HCT116 (cell line): ENCODE results near the gene CD82. TPM values are rescaled to one million over a fixed set of nuclear protein-coding genes. Genes with fewer than 3 reads are reported as not detected.

ENCODE experiments used
- ATAC-seq: fragments of 200-7000 bp; cut with Tn5 transposase; 2 replicates; pipeline ENCODE4 v1.9.1; 2020; ENCODE audit warnings: mild to moderate bottlenecking, moderate library complexity
- BruUV-seq: library from RNA; stranded (reverse); fragments of 400-500 nt; replicated peaks from 2 replicates; lab custom pipeline; 2021; lab: Mats Ljungman, UMichigan
- CTCF ChIA-PET: fragments of 300-600 bp; sonication (Branson Sonifier 250); formaldehyde crosslinking; loops from one replicate; lab custom pipeline; 2021; ENCODE audit warnings: antibody characterized with exemption; lab: Charles Lee
- POLR2A ChIA-PET: fragments of 300-600, 350-600 bp; sonication (Branson Sonifier 250); formaldehyde crosslinking; loops from one replicate; lab custom pipeline; 2021; ENCODE audit warnings: antibody characterized with exemption; lab: Charles Lee
- RAD21 ChIA-PET, 2 experiments: fragments of 300-600 bp; sonication (Branson Sonifier 250); formaldehyde crosslinking; loops; one replicate each; lab custom pipeline; 2023; ENCODE audit warnings: low total read pairs in 2 of 2; ENCODE audit not compliant: uncharacterized antibody in 2 of 2, unreplicated experiment in 2 of 2, low non-redundant PET in 1 of 2; lab: Charles Lee
- DNase-seq: peaks from one replicate; pipeline ENCODE4 v3.0.0-alpha.2; 2010; ENCODE audit warnings: low read depth, low spot score
- H2AFZ ChIP-seq: fragments of 200-600 bp; shearing (Covaris generic), sonication (generic); 2 replicates; pipeline ENCODE4 v1.6.1; 2017; ENCODE audit warnings: low read depth, mixed run types, mixed read lengths, antibody characterized with exemption, low read length; ENCODE audit not compliant: poor library complexity, severe bottlenecking
- H3K27ac ChIP-seq: 2 replicates; pipeline ENCODE4 v1.5.1; 2012; ENCODE audit warnings: low read depth, low read length
- H3K27me3 ChIP-seq: fragments of 200-600 bp; sonication (generic); 2 replicates; pipeline ENCODE4 v1.6.1; 2016; ENCODE audit warnings: mixed run types, low read length, mixed read lengths; ENCODE audit not compliant: insufficient read depth
- H3K36me3 ChIP-seq, 2 experiments: fragments of 200-500 bp in 1 of 2; fragments of 200-600 bp in 1 of 2; sonication (Bioruptor generic) in 1 of 2; sonication (generic) in 1 of 2; 2 replicates each; pipeline versions ENCODE4 v1.5.1 to v1.6.1; 2014 to 2016; ENCODE audit warnings: low read length in 2 of 2, inconsistent platforms in 1 of 2, mixed read lengths in 1 of 2, mixed run types in 1 of 2; ENCODE audit not compliant: insufficient read depth in 2 of 2, control insufficient read depth in 1 of 2
- H3K4me1 ChIP-seq, 2 experiments: fragments of 200-600 bp in 1 of 2; sonication (generic) in 1 of 2; 2 replicates each; pipeline versions ENCODE4 v1.5.1 to v1.6.1; 2012 to 2017; ENCODE audit warnings: low read length in 2 of 2, inconsistent platforms in 1 of 2, mild to moderate bottlenecking in 1 of 2, mixed read lengths in 1 of 2, mixed run types in 1 of 2, moderate library complexity in 1 of 2; ENCODE audit not compliant: insufficient read depth in 2 of 2, control insufficient read depth in 1 of 2
- H3K4me2 ChIP-seq: fragments of 200-600 bp; sonication (generic); 2 replicates; pipeline ENCODE4 v1.6.1; 2017; ENCODE audit warnings: mixed run types, low read length, mixed read lengths
- H3K4me3 ChIP-seq, 2 experiments: fragments of 200-600 bp in 1 of 2; sonication (generic) in 1 of 2; replicated peaks in 1 of 2; 2 replicates each; pipeline ENCODE4 v1.5.1; 2011 to 2016; ENCODE audit warnings: low read length in 2 of 2, control low read depth in 1 of 2, low read depth in 1 of 2, mild to moderate bottlenecking in 1 of 2, mixed read lengths in 1 of 2, mixed run types in 1 of 2
- H3K79me2 ChIP-seq: fragments of 200-600 bp; sonication (generic); 2 replicates; pipeline ENCODE4 v1.6.1; 2017; ENCODE audit warnings: mild to moderate bottlenecking, mixed run types, low read length, moderate library complexity, mixed read lengths; ENCODE audit not compliant: insufficient read depth
- H3K9ac ChIP-seq: fragments of 200-600 bp; sonication (generic); 2 replicates; pipeline ENCODE4 v1.6.1; 2016; ENCODE audit warnings: low read length, mixed read lengths
- H3K9me2 ChIP-seq: fragments of 200-600 bp; sonication (generic), shearing (Covaris generic); 2 replicates; pipeline ENCODE4 v1.6.1; 2017; ENCODE audit warnings: mixed run types, mild to moderate bottlenecking, moderate library complexity; ENCODE audit not compliant: insufficient read depth
- H3K9me3 ChIP-seq, 2 experiments: fragments of 200-500 bp in 1 of 2; fragments of 200-600 bp in 1 of 2; sonication (Bioruptor generic) in 1 of 2; sonication (generic) in 1 of 2; 2 replicates each; pipeline ENCODE4 v1.6.1; 2014 to 2017; ENCODE audit warnings: low read length in 2 of 2, mixed read lengths in 2 of 2, inconsistent platforms in 1 of 2, low read depth in 1 of 2, mild to moderate bottlenecking in 1 of 2, mixed run types in 1 of 2, moderate library complexity in 1 of 2; ENCODE audit not compliant: control insufficient read depth in 1 of 2, insufficient read depth in 1 of 2
- H4K20me1 ChIP-seq: fragments of 200-600 bp; sonication (generic), shearing (Covaris generic); 2 replicates; pipeline ENCODE4 v1.6.1; 2017; ENCODE audit warnings: mixed run types, mild to moderate bottlenecking, moderate library complexity; ENCODE audit not compliant: insufficient read depth
- ATF3 ChIP-seq: IDR thresholded peaks from 2 replicates; pipeline ENCODE4 v1.6.1; 2012
- CBX3 ChIP-seq: IDR thresholded peaks from 2 replicates; pipeline ENCODE4 v1.6.1; 2012; ENCODE audit warnings: low read depth
- CEBPB ChIP-seq: IDR thresholded peaks from 2 replicates; pipeline ENCODE4 v1.6.1; 2012; ENCODE audit warnings: low read depth
- CTCF ChIP-seq, 3 experiments: fragments of 200-600 bp in 1 of 3; sonication (generic) in 1 of 3; IDR thresholded peaks in 2 of 3; conservative IDR thresholded peaks in 1 of 3; 2 replicates each; pipeline ENCODE4 v1.5.1; 2012 to 2017; ENCODE audit warnings: low read depth in 2 of 3, low read length in 2 of 3, antibody characterized with exemption in 1 of 3, borderline replicate concordance in 1 of 3, control low read depth in 1 of 3, mild to moderate bottlenecking in 1 of 3, mixed read lengths in 1 of 3, mixed run types in 1 of 3, moderate library complexity in 1 of 3; ENCODE audit not compliant: insufficient read depth in 1 of 3
- EGR1 ChIP-seq: IDR thresholded peaks from 2 replicates; pipeline ENCODE4 v1.6.1; 2012; ENCODE audit warnings: low read depth
- EZH2 ChIP-seq: fragments of 200-600 bp; sonication (generic); IDR thresholded peaks from 2 replicates; pipeline ENCODE4 v1.6.1; 2017; ENCODE audit warnings: antibody characterized with exemption, mixed run types
- EZH2phosphoT487 ChIP-seq: fragments of 200-600 bp; IDR thresholded peaks from 2 replicates; pipeline ENCODE4 v1.6.1; 2018; ENCODE audit warnings: antibody characterized with exemption, borderline replicate concordance
- FOSL1 ChIP-seq: IDR thresholded peaks from 2 replicates; pipeline ENCODE4 v1.6.1; 2012; ENCODE audit warnings: low read depth
- JUND ChIP-seq: IDR thresholded peaks from 2 replicates; pipeline ENCODE4 v1.6.1; 2012
- MAX ChIP-seq: IDR thresholded peaks from 2 replicates; pipeline ENCODE4 v1.6.1; 2012
- POLR2A ChIP-seq: IDR thresholded peaks from 2 replicates; pipeline ENCODE4 v1.7.0; 2011; ENCODE audit warnings: borderline replicate concordance; ENCODE audit not compliant: insufficient read depth, insufficient read length; ENCODE audit errors: extremely low read depth
- POLR2AphosphoS5 ChIP-seq: IDR thresholded peaks from 2 replicates; pipeline ENCODE4 v1.6.1; 2011; ENCODE audit warnings: mild to moderate bottlenecking, low read depth, low read length, moderate library complexity
- RAD21 ChIP-seq: IDR thresholded peaks from 2 replicates; pipeline ENCODE4 v1.6.1; 2012; ENCODE audit warnings: low read depth, mild to moderate bottlenecking
- REST ChIP-seq: IDR thresholded peaks from 2 replicates; pipeline ENCODE4 v1.6.1; 2012; ENCODE audit warnings: low read depth
- SIN3A ChIP-seq: IDR thresholded peaks from 2 replicates; pipeline ENCODE4 v1.6.1; 2012; ENCODE audit warnings: low read depth
- SP1 ChIP-seq: IDR thresholded peaks from 2 replicates; pipeline ENCODE4 v1.6.1; 2012; ENCODE audit warnings: low read depth
- SRF ChIP-seq: IDR thresholded peaks from 2 replicates; pipeline ENCODE4 v1.6.1; 2012; ENCODE audit warnings: low read depth
- TCF7L2 ChIP-seq: IDR thresholded peaks from 2 replicates; pipeline ENCODE4 v1.7.0; 2011; ENCODE audit warnings: borderline replicate concordance, inconsistent platforms; ENCODE audit not compliant: insufficient read depth, insufficient read length; ENCODE audit errors: extremely low read depth
- YY1 ChIP-seq: IDR thresholded peaks from 2 replicates; pipeline ENCODE4 v1.6.1; 2011; ENCODE audit warnings: low read length, low read depth, moderate library complexity, mild to moderate bottlenecking; ENCODE audit not compliant: insufficient replicate concordance; ENCODE audit errors: extremely low read depth
- ZFX ChIP-seq: fragments of 450-650 bp; IDR thresholded peaks from 2 replicates; pipeline ENCODE4 v1.6.1; 2017
- ZNF274 ChIP-seq: fragments of 200-500 bp; sonication (Bioruptor generic); IDR thresholded peaks from 2 replicates; pipeline ENCODE4 v1.6.1; 2014; ENCODE audit warnings: mild to moderate bottlenecking, low read depth, low read length, inconsistent platforms
- intact Hi-C: fragments of 100-400 bp; cut with micrococcal nuclease; formaldehyde crosslinking; loops from 2 replicates; pipeline ENCODE4 v1.10.0; 2022
- total RNA-seq: library from RNA; stranded (reverse); gene quantifications from one replicate; pipeline ENCODE4 v1.2.1, GENCODE V29; 2021; ENCODE audit not compliant: unreplicated experiment

The CD82 gene
- total RNA-seq, 1 experiment from 2014 or later, result 16.7 TPM

GRCh38 chr11:44633641-44634040, 68.2 kb downstream of the CD82 start:
- no peak for DNase-seq
- intact Hi-C loops, result loop anchor here (5.0 kb wide), 1 partner anchor 94 kb away; the partner anchor contains the start of gene TSPAN18
- CTCF ChIA-PET, result interaction anchor here (0.7 to 2.3 kb wide), 6 partner anchors 12 to 278 kb away, joined by 3 to 9 read pairs (median 4); no protein-coding TSS in a partner anchor

More at GRCh38 chr11:44633641-44634040, 68.2 kb downstream of the CD82 start:
- Histone ChIP-seq H3K9ac (no peak overlapping the region), H3K4me1 (peaks cover 2 to 24% of the 10 kb centered on the region in 2 experiments; a peak in 3 of 4 replicates), H3K27ac (no peak overlapping the region), H3K9me2 (no peaks in the 10 kb centered on the region), H3K4me3 (no peak overlapping the region), H3K36me3 (no peaks in the 10 kb centered on the region), H4K20me1 (no peaks in the 10 kb centered on the region), H3K27me3 (no peaks in the 10 kb centered on the region), H2AFZ (no peak overlapping the region), H3K4me2 (no peak overlapping the region), H3K79me2 (no peaks in the 10 kb centered on the region)
- no TSS peak for BruUV-seq
- peak; percentile 37; the same call in 1 of the 2 replicates for ATAC-seq
- ChIA-PET RAD21 (no interaction called here), POLR2A (no interaction called here)
- TF ChIP-seq EZH2, result no peak
- peak; percentile 45; the same call in 1 of the 2 replicates for TF ChIP-seq RAD21
- peak; percentile 11 for TF ChIP-seq TCF7L2
- TF ChIP-seq SP1, result no peak
- no peak for TF ChIP-seq POLR2A
- TF ChIP-seq REST, result no peak
- TF ChIP-seq FOSL1, result no peak
- TF ChIP-seq CTCF (IDR thresholded peaks at IDR 0.05 in 2 of 3, conservative IDR thresholded peaks at IDR 0.05 in 1 of 3; ENCODE audit: borderline replicate concordance in 1 of 3, insufficient read depth in 1 of 3, low read depth in 2 of 3, low read length in 2 of 3), result peak; percentile 21 to 44 (median 42); a peak in 5 of 6 replicates
- no peak for TF ChIP-seq ATF3
- no peak for TF ChIP-seq MAX
- TF ChIP-seq ZNF274, result no peak
- no peak for TF ChIP-seq EZH2phosphoT487
- TF ChIP-seq JUND, result no peak
- TF ChIP-seq CBX3, result no peak
- no peak for TF ChIP-seq YY1
- no peak for TF ChIP-seq CEBPB
- TF ChIP-seq ZFX, result no peak
- no peak for TF ChIP-seq POLR2AphosphoS5
- no peak for TF ChIP-seq EGR1
- TF ChIP-seq SRF, result no peak
- TF ChIP-seq SIN3A, result no peak
- TF ChIP-seq, all 23 proteins: peak for 3
- H3K9me3 ChIP-seq, result no peaks in the 10 kb centered on the region
